Stimulated activated CD4-positive, alpha-beta T cell treated with anti-CD3 and anti-CD28 coated beads, Interleukin-12 subunit alpha, Interleukin-12 subunit beta, amount 100 ng/mL, for 48 hours (primary cell): ENCODE results near the gene HTR3B.
"Not testable (repeated sequence)": the region's sequence is repeated elsewhere in the genome, so short reads cannot be mapped to it uniquely, and the experiment has no call there.

Experiments used
- DNase-seq, 3 donors: peaks; one replicate each; pipeline ENCODE4 v3.0.0-alpha.2; 2020; ENCODE audit warnings: low read depth in 2 of 3, low spot score in 1 of 3

Gene HTR3B

DNA sequence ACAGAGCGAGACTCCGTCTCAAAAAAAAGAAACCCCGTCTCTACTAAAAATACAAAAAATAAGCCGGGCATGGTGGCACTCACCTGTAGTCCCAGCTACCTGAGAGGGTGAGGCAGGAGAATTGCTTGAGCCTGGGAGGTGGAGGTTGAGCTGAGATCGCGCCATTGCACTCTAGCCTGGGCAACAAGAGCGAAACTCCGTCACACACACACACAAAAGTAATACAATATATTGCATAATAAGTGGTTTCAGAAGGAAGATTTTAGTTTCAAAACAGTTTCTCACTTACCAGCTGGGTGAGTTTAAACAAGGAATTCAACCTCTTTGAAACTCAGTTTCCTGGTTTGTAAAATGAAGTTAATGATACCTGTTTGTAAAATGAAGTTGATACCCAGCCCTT, 37.7 kb downstream of the HTR3B start:
- no peak for DNase-seq

DNA sequence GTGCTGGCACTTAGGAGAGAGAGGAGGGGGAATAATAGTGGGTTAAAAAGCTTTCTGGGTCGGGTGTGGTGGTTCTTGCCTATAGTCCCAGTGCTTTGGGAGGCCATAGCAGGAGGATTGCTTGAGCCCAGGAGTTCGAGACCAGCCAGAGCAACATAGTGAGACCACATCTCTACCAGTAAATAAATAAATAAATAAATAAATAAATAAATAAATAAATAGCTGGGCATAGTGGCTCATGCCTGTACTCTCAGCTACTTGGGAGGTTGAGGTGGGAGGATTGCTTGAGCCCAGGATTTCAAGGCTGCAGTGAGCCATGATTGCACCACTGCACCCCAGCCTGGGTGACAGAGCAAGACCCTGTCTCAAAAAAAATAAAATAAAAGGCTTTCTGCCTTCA, 41.6 kb downstream of the HTR3B start:
- not testable (repeated sequence) for DNase-seq

DNA sequence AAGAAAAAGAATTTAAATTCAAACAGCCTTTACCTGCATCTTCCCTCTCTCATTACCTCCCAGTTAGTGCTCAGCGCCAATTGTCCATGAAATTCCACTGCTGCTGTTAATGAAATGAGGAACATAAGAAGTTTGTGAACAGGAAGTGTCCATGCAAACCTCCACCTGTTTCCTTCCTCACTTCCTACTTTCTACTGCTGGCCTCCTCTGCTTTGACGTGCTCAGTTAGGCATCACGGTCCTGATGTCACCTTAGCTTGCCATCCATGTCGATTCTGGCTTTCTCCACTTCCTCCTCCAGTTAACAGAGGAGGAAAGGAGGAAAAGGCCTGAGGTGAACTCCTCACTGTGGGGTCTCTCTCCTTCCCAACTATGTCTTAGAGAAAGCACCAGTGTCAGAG, 43.4 kb downstream of the HTR3B start:
- DNase-seq, result no peak

DNA sequence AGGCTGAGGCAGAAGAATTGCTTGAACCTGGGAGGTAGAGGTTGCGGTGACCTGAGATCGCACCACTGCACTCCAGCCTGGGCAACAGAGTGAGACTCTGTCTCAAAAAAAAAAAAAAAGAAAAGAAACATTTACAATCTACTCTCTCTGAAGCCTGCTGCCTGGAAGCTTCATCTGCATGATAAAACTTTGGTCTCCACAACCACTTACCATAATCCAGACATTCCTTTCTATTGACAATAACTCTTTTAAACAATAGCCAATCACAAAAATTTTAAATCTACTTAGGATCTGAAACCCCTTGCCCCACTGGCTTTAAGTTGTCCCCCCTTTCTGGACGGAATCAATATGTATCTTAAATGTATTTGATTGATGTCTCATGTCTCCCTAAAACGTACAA, 45.3 kb downstream of the HTR3B start:
- DNase-seq, result no peak

DNA sequence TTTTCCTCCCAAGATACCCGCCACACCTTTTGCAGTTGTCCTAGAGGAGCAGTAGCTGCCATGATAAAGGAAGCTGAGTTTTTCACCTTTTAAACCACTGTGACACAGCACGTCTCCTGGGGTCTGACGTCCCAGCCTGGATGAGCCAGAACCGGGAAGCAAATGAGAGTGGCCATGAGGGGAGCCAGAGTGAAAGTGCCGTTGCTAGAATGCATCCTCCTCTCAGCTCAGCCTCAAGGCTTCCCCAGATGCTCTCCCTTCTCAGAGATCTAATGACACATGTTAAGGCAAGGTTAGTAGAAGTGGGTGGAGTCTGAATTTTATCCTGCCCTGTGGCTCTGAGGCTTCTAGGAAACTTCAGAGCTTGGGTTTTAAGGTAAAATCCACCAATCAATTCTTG, 46.9 kb downstream of the HTR3B start:
- no peak for DNase-seq

DNA sequence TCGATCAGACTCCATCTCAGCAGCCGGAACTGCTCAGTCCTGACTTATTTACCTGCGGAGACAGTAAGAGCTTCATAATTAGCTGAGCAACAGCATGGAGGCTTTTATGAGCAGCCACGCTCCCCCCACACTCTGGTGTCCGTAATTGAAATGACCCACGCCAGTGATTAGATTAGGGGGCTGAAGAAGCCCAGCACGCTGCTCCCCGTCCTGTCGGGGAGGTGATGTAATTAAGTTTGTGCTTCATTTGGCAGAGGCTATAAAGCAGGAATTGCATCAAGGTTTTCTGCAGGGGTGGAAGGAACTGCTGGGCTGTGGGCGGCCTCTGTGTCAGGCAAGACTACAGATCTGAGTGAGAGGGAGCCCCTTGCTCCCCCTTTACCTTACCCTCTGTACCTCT, 47.5 kb downstream of the HTR3B start:
- DNase-seq, result no peak

DNA sequence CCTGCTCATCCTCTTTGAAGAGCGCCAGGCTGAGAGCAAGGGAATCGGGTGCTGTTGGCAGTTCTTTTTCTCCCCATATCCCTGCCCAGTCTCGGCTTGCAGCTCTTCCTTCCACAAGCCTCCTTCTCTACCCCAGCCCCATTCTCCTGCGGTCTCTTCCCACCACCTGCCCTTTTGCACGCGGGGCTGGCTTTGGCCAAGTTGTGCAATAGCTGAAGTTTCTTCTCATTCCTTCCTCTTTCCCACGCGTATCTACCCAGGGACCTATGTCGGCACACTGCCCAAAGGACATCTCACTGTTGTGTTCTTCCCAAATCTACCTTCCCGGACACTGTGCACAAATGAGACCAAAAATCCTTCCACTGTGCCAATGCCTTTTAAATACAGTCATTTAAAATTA, 48.0 kb downstream of the HTR3B start:
- no peak for DNase-seq

DNA sequence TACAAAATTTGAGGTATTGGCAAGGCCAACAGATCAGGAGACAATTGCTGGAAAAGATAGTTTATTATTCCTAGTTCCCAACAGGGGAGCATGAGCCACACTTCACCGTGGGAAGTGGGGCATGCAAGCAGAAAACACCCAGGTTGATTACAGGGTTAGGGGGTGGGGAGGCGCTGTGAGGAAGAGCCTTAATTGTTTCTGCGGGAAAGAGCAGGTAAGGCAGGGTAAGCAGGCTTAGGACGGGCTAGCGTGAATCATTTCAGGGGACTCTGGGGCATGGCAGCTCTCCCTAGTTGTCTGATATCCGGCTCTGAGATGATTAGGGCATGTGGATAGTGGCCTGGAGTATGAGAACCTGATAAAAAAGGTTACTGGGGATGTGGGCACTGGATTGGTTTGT, 49.6 kb downstream of the HTR3B start:
- no peak for DNase-seq

DNA sequence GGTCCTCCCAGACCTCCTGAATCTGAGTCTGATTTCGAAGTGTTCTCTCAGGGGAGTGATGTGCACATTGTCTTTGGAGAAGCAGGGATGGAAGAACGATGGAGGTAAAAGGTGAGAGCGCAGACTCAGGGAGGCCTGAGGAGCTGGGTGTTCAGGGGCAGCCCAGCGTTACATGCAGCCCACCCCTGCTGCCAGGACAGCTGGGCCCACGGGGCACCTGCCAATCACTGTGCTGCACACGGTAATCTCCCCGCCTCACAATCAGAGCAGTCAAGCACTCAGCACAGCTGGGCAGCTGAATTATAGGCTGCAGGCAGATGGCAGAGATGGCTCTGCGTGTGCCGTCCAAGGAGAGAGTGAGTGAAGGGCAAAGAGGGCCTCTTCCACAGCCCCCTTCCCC, 52.4 kb downstream of the HTR3B start:
- no peak for DNase-seq

DNA sequence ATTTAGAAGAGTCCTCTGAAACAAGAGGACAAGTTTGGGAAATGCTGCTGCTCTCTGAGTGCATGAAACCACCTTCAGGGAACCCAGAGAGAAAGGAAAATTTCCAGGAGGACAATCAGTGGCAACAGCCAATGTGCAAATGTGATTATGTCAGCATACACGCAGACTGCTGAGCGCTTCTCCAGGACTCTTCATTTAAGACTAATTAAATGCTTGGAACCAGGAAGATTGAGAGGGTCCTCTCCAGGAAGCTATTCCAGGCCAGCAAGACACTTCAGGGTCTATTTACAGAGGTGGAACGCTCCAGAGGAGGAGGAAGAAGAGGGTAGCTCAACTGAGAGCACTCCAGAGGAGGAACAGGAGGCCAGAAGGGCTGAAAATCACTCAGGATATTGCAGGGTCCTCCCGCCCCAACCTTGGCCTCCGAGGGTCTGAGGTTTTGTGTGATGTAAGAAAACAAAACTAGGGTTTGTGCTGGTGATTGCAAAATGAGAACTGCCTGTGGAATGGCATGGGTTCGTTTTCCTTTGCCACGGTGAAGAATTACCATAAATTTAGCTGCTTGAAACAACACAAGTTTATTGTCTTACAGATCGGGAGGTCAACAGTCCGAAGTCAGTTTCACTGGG, 56.2 kb downstream of the HTR3B start:
- no peak for DNase-seq

DNA sequence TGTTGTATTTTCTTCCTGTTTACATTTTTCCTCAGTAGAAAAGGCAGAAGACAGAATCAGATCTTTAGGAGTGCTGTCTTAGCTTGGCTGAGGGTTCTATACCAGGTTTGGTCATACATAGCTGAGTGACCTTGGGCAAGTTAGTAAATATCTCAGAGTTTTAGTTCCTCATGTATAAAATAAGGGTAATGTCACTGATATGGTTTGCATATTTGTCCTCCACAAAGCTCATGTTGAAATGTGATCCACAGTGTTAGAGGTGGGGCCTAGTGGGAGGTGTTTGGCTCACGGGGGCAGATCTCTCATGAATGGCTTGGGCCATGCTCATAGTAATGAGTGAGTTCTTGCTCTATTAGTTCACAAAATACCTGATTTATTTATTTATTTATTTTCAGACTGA, 62.8 kb downstream of the HTR3B start:
- DNase-seq, result no peak

DNA sequence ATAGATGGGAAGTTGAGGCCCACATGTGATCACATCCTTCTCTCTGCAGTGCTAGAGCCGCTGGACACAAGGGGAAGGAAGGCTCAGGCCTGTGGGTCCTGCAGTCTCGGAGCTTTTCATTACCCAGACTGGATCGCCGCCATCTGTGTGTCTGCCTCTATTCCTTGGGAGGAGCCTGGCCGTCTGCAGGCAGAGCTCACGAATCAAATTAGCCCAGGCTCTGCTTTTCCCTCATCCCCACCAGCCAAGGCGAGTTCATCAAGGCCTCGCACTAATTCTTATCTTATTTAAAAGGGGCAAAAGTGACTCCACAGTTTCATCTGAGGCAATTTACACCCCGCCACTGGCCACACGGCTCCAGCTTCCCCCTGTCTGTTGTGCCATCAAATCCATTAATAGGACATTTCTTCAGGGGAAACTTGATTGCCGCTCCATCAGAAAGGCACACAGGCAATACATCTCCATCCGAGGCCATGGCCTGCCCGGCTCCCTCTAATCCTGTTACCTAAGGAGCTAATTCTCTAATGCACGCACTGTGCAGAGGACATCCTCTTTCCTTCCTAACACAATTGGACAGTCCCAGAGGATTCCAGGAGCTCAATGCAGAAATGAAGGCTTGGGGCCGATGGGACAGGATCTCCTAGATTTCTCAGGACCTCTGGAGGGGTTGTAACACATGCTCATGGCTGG, 67.1 kb downstream of the HTR3B start:
- DNase-seq, result no peak

DNA sequence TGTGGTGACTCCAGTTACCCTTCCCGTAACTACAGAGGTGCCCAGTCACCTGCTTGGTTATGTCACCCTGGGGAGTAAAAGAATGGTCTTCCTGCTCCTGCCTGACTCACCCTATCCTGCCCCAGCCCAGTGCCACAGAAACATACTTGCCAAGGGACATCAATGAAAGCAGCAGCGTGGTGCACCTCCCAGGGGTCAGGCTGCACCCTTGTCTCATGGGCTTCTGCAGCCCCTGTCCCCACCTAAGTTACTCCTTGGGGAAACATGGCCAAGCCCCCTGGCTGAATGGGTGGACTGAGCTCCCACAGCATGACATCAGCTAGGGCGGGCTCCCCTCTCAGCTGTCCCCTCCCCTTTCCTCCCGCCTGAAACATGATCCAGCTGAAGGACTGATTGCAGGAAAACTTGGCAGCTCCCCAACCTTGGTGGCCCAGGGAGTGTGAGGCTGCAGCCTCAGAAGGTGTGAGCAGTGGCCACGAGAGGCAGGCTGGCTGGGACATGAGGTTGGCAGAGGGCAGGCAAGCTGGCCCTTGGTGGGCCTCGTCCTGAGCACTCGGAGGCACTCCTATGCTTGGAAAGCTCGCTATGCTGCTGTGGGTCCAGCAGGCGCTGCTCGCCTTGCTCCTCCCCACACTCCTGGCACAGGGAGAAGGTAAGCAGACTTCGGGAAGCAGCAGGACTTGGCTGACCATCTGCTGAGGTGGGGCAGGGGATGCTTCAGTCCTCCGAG, 70.3 kb downstream of the HTR3B start, which contains the start of gene HTR3A:
Gene HTR3A, plus strand, starts transcription at position 368 of the 730 bp plus-strand sequence. Its CDS starts 218 bp downstream, at position 586.
- DNase-seq, result no peak

DNA sequence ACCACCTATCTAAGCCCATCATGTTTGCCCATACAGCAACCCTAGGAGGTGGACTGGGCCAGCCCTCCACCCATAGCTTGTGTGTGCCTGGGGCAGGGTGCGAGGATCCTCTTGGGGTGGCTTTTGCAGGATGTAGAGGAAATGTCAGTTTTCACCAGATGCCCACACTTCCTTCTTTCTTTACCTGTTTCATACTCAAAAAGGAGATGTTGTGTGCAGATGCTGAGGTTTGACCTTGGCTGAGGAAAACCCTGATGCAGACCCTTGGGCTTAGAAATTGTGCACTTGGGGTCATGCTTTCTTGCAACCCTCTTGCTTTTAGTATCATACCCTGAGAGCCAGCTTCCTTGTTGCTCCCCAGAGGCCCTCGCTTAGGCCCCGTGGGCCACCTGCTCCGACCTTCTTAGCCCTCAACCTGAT, 72.5 kb downstream of the HTR3B start:
- DNase-seq, result no peak

DNA sequence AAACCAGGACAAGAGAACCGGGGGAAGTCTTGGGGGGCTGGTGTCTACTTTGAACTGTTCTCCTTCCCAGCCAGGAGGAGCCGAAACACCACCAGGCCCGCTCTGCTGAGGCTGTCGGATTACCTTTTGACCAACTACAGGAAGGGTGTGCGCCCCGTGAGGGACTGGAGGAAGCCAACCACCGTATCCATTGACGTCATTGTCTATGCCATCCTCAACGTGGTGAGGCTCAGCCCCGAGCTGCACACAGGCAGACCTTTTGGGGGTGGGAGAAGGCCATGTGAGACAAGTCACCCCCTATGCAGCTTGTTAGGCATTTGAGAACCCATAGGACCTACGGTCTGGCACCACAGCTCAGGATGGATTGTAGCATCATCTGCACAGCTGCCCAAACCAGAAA, 73.1 kb downstream of the HTR3B start:
- DNase-seq, result no peak

DNA sequence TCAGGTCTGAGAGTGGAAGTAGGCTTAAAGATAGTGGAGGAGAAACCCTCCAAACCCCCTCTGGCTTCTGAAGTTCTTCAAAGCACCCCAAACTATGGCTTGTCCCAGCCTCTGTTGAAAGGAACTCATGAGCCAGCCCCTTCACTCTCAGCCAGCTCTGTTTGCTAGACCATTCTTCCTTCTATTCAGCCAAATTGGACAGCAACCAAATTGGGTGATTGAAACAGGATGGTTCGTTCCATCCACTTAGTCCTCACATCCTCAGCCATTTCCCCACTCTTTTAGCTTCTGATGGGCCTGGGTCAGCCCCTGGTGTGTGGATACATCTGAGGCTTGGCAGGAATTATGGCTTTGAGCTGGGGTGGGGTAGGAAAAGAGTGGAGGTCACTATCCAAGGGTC, 74.8 kb downstream of the HTR3B start:
- no peak for DNase-seq

DNA sequence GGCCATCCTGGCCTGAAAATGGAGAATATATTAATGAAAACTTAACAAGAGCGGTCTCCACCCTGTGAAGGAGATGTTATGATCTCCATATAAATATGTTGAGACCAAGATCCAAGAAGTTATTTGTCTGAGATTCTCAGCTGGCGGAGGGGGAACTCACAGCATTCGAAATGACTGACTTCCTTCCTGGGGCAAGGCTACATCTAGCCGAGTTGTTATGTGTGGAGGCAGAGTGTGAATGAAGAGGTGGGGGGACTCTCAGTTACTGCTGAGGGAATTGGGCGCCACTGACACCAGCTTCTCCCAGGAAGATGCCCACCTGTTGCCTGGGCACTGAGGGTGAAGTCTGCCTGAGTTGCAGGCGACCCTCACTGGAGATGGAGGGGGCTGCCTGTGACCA, 76.2 kb downstream of the HTR3B start:
- no peak for DNase-seq

DNA sequence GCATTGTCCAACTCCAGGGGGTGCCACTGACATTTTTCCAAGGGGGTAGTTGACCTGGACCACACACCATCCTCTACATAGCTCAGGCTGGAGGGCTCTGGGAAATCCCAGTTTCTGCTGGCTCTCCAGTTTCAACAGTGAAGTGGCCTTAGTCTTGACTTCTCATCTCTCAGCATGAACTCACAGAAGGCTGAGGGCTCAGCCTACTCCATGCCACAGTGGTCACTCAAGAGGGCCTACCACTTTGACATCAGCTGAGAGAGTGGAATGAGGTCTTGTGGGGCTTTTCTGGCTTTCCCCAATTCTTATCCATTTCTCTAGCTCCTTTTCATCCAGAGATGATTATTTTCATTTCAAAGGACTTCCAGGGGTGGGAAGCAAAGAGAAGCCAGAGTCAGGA, 77.7 kb downstream of the HTR3B start:
- DNase-seq, result no peak

DNA sequence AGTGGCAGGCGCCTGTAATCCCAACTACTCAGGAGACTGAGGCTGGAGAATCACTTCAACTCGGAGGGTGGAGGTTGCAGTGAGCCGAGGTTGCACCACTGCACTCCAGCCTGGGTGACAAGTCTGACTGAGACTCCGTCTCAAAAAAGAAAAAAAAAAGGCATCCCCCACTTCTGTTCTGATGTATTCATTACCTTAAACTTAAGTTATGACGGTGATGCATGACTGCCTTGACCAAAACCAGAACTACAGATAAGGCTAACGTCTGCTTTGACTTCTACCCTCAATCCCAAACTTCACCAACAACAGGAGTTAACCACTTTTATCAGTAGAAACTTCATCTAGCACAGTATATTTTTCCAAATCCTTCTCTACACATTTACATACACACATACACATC, 80.2 kb downstream of the HTR3B start:
- DNase-seq, result no peak

DNA sequence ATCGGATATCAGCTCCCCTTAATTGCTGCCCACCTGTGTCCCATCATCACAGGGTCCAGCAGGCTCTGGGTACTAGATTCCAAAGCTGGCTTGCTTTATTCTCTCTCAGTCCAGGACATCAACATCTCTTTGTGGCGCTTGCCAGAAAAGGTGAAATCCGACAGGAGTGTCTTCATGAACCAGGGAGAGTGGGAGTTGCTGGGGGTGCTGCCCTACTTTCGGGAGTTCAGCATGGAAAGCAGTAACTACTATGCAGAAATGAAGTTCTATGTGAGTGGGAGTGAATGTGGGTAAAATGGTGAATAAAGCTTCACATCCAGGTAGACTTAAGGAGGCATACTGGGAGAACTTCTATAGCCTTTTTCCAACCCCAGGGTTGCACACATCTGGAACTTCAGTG, 81.3 kb downstream of the HTR3B start:
- DNase-seq, result no peak

DNA sequence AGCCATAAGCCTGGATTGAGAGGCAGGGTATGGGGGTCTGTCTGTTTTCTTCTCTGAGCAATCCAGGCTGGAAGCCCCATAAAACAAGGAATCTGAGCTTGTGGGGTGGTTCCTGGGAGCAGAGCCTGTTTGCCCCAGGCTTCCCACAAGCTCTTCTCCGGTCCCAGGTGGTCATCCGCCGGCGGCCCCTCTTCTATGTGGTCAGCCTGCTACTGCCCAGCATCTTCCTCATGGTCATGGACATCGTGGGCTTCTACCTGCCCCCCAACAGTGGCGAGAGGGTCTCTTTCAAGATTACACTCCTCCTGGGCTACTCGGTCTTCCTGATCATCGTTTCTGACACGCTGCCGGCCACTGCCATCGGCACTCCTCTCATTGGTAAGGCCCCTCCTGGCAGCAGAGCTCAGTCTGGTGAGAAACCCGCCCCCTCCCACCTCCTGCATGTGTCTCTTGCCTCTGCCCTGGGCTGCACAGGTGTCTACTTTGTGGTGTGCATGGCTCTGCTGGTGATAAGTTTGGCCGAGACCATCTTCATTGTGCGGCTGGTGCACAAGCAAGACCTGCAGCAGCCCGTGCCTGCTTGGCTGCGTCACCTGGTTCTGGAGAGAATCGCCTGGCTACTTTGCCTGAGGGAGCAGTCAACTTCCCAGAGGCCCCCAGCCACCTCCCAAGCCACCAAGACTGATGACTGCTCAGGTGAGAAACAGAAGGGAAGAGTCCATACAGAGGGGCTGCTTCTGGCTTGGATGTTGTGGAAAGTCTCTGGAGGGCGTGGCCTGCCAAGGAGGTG, 82.0 kb downstream of the HTR3B start:
- DNase-seq, result no peak

DNA sequence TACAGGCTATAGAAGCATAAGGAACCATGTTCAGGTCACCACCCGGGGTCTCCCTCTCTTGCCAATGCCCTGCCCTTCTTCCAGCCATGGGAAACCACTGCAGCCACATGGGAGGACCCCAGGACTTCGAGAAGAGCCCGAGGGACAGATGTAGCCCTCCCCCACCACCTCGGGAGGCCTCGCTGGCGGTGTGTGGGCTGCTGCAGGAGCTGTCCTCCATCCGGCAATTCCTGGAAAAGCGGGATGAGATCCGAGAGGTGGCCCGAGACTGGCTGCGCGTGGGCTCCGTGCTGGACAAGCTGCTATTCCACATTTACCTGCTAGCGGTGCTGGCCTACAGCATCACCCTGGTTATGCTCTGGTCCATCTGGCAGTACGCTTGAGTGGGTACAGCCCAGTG, 84.8 kb downstream of the HTR3B start:
- DNase-seq, result no peak
